Thyroid gland (tissue), 4 donors: ENCODE data around the gene GALNT1.

Experiments
- POLR2A ChIP-seq, 2 donors: fragments of 450-650 bp; IDR thresholded peaks; one replicate each; pipeline ENCODE4 v1.6.1; 2017; ENCODE audit warnings: antibody characterized with exemption in 2 of 2, mild to moderate bottlenecking in 2 of 2, moderate library complexity in 1 of 2
- TF ChIP-seq, protein P1 (sequence below), 6 experiments: fragments of 200-600 bp in 3 of 6; fragments of 450-650 bp in 3 of 6; sonication (generic) in 3 of 6; IDR thresholded peaks; one replicate each; pipeline ENCODE4 v1.5.1; 2016 to 2019; ENCODE audit warnings: antibody characterized with exemption in 6 of 6, mild to moderate bottlenecking in 2 of 6, inconsistent platforms in 1 of 6, moderate library complexity in 1 of 6

- no peak for TF ChIP-seq POLR2A (IDR thresholded peaks at IDR 0.05)
- TF ChIP-seq, protein P1, sequence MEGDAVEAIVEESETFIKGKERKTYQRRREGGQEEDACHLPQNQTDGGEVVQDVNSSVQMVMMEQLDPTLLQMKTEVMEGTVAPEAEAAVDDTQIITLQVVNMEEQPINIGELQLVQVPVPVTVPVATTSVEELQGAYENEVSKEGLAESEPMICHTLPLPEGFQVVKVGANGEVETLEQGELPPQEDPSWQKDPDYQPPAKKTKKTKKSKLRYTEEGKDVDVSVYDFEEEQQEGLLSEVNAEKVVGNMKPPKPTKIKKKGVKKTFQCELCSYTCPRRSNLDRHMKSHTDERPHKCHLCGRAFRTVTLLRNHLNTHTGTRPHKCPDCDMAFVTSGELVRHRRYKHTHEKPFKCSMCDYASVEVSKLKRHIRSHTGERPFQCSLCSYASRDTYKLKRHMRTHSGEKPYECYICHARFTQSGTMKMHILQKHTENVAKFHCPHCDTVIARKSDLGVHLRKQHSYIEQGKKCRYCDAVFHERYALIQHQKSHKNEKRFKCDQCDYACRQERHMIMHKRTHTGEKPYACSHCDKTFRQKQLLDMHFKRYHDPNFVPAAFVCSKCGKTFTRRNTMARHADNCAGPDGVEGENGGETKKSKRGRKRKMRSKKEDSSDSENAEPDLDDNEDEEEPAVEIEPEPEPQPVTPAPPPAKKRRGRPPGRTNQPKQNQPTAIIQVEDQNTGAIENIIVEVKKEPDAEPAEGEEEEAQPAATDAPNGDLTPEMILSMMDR (IDR thresholded peaks at IDR 0.05): no peak
Measured at GRCh38 chr18:35688757-35689156, 107.2 kb downstream of the GALNT1 start.
